ENCODE measurements around the gene CDC73.
"Not testable (repeated sequence)": the region's sequence is repeated elsewhere in the genome, so short reads cannot be mapped to it uniquely, and the experiment has no call there.

GRCh38 chr1:193231146-193231545 is 109.3 kb downstream of the CDC73 start:
- TF ChIP-seq, protein P1, sequence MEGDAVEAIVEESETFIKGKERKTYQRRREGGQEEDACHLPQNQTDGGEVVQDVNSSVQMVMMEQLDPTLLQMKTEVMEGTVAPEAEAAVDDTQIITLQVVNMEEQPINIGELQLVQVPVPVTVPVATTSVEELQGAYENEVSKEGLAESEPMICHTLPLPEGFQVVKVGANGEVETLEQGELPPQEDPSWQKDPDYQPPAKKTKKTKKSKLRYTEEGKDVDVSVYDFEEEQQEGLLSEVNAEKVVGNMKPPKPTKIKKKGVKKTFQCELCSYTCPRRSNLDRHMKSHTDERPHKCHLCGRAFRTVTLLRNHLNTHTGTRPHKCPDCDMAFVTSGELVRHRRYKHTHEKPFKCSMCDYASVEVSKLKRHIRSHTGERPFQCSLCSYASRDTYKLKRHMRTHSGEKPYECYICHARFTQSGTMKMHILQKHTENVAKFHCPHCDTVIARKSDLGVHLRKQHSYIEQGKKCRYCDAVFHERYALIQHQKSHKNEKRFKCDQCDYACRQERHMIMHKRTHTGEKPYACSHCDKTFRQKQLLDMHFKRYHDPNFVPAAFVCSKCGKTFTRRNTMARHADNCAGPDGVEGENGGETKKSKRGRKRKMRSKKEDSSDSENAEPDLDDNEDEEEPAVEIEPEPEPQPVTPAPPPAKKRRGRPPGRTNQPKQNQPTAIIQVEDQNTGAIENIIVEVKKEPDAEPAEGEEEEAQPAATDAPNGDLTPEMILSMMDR (IDR thresholded peaks at IDR 0.05; ENCODE audit: extremely low read depth in 1 of 2, insufficient read depth in 1 of 2, low read depth in 1 of 2, low read length in 2 of 2), result not testable (repeated sequence)
- TF ChIP-seq MAX (IDR thresholded peaks at IDR 0.05; ENCODE audit: insufficient read depth, insufficient read length); JUN (IDR thresholded peaks at IDR 0.05; ENCODE audit: borderline replicate concordance, insufficient read depth, insufficient read length, low read depth); POLR2AphosphoS5 (IDR thresholded peaks at IDR 0.05; ENCODE audit: insufficient read depth, low read depth, low read length): not testable (repeated sequence)
